ENCODE measurements around the gene SNX17. TPM values are rescaled to one million over a fixed set of nuclear protein-coding genes. Genes with fewer than 3 reads are reported as not detected.

Gene SNX17
- total and polyA plus RNA-seq, 2 of the 13 experiments (the other 11 are each of a cell fraction or from before 2014, with no cell fraction given) = 75.0 to 109 TPM

GRCh38 chr2:27376866-27377617, 6.6 kb downstream of the SNX17 start (continued):
- TF ChIP-seq HOMEZ (CRISPR knock-in tag; IDR thresholded peaks at IDR 0.05; ENCODE audit: low read depth) (no peak), ZNF512B (CRISPR knock-in tag; IDR thresholded peaks at IDR 0.05; ENCODE audit: borderline replicate concordance) (0 out of 2 replicates have a peak, but pooled peaks have one; percentile 32), ZC3H13 (CRISPR knock-in tag; IDR thresholded peaks at IDR 0.05) (0 out of 2 replicates have a peak, but pooled peaks have one; percentile 23), ZNF598 (CRISPR knock-in tag; IDR thresholded peaks at IDR 0.05; ENCODE audit: borderline replicate concordance) (0 out of 2 replicates have a peak, but pooled peaks have one; percentile 23), ZNF280B (CRISPR knock-in tag; IDR thresholded peaks at IDR 0.05; ENCODE audit: borderline replicate concordance) (peak; percentile 28; the same call in 1 of the 2 replicates), ZNF589 (CRISPR knock-in tag; conservative IDR thresholded peaks at IDR 0.05) (no peak)

Measured in HepG2 (cell line).